Tibial nerve (tissue), 4 donors: ENCODE results near the gene RIMS4.

ENCODE experiments used
- EP300 ChIP-seq, 2 donors: sonication (generic); formaldehyde crosslinking; IDR thresholded peaks; one replicate each; pipeline ENCODE4 v1.6.1; 2017; ENCODE audit warnings: antibody characterized with exemption in 2 of 2, mild to moderate bottlenecking in 1 of 2
- POLR2A ChIP-seq, 2 donors: fragments of 450-650 bp; IDR thresholded peaks; one replicate each; pipeline ENCODE4 v1.6.1; 2017; ENCODE audit warnings: antibody characterized with exemption in 2 of 2, mild to moderate bottlenecking in 2 of 2, moderate library complexity in 2 of 2
- TF ChIP-seq, protein P1 (sequence below), 5 experiments: fragments of 200-600 bp in 3 of 5; fragments of 450-650 bp in 2 of 5; sonication (generic) in 3 of 5; IDR thresholded peaks; one replicate each; pipeline ENCODE4 v1.5.1; 2016 to 2019; ENCODE audit warnings: antibody characterized with exemption in 5 of 5, mild to moderate bottlenecking in 3 of 5, moderate library complexity in 2 of 5

DNA sequence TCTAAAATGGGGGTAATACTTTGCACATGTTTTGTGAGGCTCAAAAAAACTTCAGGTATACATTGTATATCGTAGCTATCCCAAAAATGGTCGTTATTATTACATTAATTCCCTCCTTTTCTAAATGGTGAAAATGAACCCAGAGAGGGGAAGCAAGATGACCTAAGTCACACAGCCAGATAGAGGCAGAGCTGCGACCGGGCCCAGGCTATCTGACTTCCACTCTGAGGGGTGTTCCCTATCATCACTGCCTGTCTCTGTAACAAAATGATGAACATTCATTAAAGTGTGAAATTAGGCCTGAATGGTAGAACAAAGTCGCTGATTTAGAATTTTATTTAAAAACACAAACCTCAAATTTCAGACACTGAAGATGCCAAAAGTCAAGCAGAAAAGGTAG is 29.1 kb upstream of the RIMS4 start:
- TF ChIP-seq EP300 (IDR thresholded peaks at IDR 0.05) (no peak), POLR2A (IDR thresholded peaks at IDR 0.05) (no peak)
- TF ChIP-seq, protein P1, sequence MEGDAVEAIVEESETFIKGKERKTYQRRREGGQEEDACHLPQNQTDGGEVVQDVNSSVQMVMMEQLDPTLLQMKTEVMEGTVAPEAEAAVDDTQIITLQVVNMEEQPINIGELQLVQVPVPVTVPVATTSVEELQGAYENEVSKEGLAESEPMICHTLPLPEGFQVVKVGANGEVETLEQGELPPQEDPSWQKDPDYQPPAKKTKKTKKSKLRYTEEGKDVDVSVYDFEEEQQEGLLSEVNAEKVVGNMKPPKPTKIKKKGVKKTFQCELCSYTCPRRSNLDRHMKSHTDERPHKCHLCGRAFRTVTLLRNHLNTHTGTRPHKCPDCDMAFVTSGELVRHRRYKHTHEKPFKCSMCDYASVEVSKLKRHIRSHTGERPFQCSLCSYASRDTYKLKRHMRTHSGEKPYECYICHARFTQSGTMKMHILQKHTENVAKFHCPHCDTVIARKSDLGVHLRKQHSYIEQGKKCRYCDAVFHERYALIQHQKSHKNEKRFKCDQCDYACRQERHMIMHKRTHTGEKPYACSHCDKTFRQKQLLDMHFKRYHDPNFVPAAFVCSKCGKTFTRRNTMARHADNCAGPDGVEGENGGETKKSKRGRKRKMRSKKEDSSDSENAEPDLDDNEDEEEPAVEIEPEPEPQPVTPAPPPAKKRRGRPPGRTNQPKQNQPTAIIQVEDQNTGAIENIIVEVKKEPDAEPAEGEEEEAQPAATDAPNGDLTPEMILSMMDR (IDR thresholded peaks at IDR 0.05), result no peak
